RKO (cell line): ENCODE results near the gene CRIP2.

Source experiments
- DNase-seq: peaks from one replicate; pipeline ENCODE4 v3.0.0-alpha.2; 2016; ENCODE audit warnings: low spot score

CRIP2 gene

DNA sequence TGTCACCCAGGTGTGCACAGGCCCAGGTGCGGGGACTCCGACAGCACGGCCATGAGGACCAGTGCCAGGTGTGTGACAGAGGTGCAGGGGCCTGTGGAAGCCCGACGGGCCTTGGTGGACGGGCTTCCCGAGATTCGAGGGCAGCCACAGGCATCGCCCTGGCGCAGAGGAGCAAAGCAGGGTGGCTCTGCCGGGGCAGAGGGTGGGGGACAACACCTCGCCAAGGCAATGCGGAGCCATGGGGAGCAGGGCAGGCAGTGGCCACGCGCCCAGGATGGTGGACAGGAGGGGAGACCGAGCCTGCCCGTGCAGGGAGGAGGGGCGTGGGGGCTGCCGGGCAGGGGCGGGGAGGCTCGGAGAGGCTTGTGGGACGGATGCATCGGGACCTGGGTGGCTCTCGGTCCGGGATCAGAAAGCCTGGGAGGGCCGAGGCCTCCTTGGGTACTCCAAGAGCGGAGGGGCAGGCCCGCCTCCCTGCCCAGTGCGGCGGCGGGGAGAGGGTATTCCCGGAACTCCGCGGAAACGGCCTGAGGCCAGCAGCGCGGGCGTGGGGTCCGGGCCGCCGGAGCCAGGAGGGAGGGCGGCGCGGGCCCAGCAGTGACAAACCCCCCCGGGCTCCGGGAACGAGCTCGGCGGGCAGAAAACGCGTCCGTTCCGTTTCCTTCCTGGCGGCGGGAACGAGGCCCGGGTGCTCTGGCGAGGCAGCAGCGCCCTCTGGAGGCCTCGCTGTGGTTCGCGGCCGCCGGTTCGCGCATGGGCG, 53.4 kb downstream of the CRIP2 start:
- DNase-seq, result peak; percentile 72

DNA sequence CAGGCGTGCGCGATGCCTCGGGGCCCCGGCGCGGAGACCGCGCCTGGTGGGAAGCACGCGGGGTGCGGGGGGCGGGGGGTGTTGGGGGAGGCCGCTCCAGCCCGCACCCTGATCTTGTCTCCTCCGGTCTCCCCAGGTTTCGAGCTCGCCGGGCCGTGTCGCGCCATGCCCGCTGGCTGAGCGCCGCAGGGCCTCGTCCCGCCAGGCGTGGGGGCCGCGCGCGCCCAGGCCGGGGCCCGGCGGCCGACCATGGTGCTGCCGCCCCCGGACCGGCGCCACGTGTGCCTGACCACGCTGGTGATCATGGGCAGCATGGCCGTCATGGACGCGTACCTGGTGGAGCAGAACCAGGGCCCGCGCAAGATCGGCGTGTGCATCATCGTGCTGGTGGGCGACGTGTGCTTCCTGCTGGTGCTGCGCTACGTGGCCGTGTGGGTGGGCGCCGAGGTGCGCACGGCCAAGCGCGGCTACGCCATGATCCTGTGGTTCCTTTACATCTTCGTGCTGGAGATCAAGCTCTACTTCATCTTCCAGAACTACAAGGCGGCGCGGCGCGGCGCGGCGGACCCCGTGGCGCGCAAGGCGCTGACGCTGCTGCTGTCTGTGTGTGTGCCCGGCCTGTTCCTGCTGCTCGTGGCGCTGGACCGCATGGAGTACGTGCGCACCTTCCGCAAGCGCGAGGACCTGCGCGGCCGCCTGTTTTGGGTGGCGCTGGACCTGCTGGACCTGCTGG, 54.1 kb downstream of the CRIP2 start:
- no peak for DNase-seq

DNA sequence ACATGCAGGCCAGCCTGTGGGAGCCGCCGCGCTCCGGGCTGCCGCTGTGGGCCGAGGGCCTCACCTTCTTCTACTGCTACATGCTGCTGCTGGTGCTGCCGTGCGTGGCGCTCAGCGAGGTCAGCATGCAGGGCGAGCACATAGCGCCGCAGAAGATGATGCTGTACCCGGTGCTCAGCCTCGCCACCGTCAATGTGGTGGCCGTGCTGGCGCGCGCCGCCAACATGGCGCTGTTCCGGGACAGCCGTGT, 54.6 kb downstream of the CRIP2 start:
- DNase-seq, result no peak
